GM18508 (cell line): Measurements from ENCODE around the gene TMEM108.

Experiments
- ATAC-seq: cut with Tn5 transposase; IDR thresholded peaks from one replicate; pipeline ENCODE4 v1.9.1; 2021; ENCODE audit warnings: moderate number of reproducible peaks; ENCODE audit not compliant: insufficient read depth, unreplicated experiment

Gene TMEM108

DNA sequence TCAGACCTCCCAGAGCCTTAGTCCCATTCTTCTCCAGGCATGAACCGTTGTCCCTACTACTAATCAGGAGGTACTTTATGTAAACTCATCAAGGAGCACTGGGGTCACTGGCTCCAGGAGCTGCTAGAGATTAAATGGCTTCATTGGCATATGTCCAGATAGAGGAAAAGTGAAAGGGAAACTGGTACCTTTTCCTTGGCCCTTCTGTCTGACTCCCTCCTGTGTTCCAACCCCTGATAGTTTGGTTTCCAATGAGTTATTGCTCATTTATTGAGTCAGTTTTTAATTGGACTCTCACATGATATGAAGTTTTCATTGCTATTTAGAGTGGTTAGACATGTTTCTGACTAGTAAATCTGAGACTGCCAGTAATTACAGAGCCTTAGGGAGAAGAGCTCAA is 231.2 kb downstream of the TMEM108 start:
- no peak for ATAC-seq

DNA sequence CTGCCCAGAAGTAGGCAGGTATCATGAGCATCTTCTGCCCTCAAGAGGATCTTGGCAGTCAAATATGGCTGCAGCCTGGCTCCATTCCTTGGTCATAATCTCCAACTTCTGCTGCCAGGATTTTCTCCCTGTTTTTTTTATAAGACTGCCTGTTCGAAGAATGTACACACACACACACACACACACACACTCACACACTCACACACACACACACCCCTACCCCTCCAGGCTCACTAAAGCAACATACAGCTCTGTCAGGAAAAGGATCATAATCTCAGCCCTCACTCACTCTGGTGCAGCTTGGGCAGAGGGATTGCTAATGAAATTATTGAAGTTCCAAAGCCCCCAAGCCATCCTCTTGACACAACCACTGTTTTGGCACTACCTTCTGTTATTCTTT is 232.4 kb downstream of the TMEM108 start:
- ATAC-seq = no peak

DNA sequence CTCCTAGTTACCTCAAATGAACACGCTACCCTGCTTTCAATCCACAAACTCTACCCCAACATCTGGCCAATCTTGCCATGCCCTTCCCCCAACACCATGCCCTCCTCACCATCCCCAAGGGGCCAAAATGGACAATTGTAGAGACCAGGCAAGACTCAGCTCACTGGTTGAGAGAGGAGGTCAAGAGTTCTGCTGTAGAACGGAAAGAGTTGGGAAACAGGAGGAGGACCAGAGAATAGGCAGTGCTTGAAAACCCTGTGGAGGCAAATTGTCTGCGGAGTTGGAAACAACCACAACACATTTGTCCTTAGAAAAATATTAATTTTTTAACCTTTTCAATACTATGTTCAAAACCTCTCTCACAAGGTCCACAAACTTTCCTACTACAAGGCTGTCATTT is 232.9 kb downstream of the TMEM108 start:
- no peak for ATAC-seq

DNA sequence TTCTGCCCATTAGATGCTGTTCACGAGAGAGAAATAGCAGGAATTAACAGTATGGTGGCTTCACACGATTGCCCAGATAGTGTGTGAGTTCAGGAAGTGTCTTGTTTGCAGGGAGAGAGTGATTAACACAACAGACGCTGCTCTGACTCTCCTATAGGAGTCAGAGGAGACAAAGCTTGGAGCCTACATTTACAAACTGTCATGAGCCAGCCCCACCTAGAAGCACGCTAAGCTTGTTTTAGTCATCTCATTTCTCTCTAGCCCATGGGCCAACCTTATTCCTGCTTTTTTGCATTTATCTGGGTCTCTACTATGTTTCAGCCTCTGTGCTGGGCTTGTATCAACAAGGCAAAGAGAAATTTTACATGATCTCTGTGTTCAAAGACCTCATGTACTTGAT is 233.3 kb downstream of the TMEM108 start:
- no peak for ATAC-seq

DNA sequence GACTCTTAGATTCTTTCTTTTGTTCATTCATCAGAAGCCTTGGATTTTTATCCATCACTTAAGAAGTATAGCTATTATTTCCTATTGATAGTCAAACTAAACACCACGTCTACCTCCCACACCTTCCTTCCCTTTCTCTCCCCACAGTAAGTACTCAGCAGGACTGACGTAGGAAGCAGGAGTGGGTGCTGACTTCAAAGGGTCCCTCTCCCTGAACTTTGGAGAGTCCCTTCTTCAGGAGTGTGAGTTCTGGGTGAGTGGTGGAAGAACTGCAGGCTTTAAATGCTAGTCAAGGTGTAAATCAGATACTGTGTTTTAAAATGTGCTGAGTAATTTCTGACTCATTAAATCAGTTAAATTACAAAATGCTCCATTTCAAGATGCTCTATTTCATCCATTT is 235.2 kb downstream of the TMEM108 start:
- ATAC-seq = no peak

DNA sequence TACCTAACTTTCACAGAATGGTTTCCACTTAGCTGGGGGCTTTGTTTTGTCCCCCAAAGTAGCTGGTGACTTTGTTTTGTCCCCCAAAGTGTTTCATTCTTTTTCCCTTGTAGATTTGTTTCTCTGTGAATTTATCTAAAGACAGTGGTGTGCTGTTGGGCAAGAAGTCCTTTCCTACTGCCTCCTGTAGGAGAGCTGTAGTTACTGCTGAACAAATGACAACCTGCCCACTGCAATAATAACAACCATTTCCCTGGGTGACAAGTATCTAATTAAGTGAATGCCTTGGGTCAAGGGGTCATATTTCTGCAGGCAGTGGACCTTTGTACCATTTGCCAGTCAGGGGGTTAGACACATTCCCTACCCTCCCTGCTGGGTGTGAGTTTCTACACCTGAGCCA is 236.3 kb downstream of the TMEM108 start:
- no peak for ATAC-seq

DNA sequence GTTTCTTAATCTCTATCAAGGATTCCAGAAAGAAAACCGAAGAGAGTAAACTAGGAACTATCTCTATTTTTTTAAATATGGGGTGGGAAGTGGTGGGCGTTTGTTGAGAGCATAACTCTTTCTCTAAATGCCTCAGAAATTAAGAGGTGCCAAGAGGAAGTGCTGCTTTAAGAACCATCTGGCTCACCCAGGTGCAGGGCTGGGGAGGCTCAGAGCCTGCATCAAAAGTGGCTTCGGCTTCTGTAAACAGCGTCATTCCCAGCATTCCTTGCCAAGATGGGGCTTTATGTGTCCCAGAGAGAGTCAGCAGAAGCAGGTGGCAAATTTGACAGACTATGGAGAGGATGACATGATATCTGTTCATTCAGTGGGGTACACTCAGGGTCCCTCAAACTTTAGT is 238.4 kb downstream of the TMEM108 start:
- ATAC-seq = no peak

DNA sequence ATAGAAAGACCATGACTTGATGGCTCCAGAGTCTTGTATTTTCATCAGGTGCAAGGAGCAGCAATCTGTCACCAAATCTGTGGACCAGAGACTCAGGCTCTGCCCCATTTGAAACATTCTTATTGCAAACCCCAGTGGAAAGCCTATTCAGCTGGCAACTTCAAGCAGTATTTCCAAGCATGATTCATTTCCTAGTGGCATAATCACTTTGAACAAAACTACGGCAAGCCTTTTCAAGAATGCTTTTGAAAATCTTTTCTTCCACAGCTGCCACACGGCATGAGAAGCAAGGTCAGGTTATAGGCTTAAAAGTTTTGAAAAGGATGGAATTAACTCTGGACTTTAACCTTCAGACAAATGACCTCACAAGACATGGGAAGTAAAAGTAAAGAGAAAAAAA is 239.6 kb downstream of the TMEM108 start:
- ATAC-seq = no peak

DNA sequence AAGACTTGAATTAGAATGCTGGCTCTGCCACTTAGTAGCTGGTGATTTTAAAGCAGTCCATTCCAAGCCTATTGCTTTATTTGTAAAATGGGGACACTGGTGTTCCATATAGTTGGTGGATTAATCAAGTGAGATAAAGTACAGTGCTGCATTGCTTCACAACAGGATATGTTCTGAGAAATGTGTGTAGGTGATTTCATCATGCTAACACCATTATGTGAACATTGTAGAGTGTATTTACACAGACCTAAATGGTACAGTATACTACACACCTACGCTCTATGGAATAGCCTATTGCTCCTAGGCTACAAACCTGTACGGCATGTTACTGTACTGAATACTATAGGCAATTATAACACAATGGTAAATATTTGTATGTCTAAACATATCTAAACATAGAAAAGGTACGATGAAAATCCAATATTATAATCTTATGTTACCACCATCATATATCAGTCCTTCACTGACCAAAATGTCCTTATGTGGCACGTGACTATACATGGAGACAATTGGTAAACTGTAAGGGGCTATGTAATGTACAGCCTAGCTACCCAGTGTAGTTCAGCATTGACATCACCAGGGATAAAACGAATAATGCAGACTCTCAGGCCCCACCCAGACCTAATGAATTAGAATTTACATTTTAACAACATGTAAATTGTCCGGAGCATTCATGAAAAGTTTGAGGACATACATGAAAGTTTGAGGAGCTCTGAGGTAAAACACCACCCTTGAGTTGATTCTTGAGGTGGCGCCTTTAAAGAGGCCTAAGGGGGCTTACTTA is 240.3 kb downstream of the TMEM108 start:
- no peak for ATAC-seq

DNA sequence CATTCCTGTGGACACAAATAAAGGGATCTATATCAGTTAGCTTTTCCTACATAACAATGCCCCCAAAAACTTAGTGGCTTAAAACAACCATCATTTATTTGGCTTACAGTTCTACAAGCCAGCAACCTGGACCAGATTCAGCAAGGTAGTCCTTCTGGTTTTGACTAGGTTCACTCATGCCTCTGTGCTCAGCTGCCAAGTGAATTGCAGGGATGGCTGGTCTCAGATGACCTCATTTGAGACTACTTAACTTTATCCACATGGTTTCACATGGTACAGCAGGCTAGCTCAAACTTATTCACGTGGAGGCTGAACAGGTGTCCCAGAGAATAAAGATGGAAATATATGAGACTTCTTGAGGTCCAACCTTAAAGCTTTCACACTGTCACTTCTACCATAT is 242.4 kb downstream of the TMEM108 start:
- ATAC-seq = no peak

DNA sequence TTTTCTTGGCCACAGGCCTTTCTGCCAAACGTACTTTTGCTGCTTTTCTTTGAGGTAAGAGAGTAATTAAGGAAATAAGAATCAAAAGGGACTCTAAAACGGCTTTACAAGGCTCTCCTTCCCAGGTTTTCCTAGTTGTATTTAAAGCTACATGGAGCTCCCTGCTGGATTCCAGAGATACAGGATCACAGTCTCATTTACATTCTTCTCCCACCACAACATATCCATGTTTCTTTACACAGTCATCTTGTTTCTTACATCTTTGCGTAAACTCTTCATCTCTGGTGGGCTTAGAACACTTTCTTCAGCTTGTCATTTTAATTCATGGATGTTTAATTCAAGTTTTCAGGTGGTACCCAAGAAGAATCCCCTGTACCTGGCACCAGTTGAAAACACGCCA is 244.0 kb downstream of the TMEM108 start:
- ATAC-seq = no peak

DNA sequence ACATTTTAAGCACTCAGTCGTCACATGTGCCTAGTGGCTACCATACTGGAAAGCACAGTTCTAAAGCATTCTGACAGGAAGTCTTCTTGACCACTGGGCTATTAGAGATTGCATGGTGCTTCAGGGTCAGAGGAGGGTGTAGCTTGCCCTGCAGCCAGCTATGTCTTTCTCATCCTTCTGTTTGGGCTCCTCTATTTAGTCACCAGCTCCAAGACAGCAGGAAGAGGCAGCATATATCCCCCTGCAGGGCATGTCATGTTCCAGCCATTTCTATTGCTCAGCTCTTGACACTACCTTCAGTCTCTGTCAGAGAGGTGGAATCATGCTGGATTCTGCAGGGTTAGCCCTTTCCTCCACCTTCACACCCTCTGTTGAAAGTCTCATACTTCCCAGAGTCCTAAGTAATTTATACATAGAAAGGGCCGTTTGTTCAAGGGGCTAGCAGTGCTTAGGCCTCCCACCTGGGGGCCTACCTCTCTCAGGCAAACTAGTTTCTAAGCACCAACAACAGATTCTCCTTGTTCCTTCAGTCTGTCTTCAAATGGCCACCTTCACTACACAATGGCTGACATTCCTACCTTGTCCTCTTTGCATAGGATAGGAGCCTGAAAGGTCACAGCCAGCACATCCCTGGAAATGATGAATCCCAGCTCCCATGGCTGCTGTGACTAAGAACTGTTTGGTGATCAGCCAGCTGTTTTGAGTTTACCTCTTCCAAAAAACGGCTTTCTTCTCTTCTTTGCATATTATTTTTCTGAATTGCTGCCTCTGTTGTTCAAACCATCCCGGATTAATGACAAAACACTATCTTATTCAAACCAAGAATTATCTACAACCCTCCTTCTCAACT is 246.0 kb downstream of the TMEM108 start:
- ATAC-seq = no peak

DNA sequence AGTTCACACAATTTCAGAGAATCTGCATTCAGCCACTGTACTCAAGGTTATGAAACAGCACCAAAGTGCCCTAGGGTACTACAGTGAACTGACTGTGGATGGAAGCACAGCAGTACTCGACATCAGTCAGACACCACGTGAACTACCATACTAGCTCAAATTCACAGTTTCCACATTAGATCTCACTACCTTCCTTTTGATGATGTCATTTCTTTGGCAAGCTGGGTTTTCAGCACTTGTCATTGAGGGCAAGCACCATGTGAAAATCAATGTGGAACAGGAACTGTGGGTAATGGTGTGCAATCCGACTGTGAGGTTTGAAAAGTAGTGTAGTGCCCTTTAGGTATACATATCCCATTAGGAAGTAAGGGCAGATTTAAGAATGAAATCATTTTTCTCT is 251.1 kb downstream of the TMEM108 start:
- no peak for ATAC-seq

DNA sequence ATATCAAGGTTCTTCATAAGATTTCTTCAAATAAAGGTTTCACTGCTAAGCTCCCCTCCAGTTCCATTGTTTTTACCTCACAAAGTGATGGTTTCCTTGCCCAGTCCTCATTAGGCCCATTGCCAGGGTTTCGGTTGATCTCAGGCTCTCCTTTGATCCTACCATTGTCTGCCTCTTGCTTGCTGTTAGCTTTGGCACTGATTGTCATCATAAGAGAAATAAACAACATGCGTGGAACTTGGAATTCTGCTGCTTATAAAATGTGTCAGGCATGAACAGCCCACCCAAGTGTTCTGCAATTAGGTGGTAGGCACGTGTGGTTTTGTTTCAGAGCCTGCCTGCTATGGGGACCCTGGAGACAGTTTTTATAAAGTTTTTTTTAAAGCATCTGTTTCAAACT is 254.1 kb downstream of the TMEM108 start:
- ATAC-seq = no peak

DNA sequence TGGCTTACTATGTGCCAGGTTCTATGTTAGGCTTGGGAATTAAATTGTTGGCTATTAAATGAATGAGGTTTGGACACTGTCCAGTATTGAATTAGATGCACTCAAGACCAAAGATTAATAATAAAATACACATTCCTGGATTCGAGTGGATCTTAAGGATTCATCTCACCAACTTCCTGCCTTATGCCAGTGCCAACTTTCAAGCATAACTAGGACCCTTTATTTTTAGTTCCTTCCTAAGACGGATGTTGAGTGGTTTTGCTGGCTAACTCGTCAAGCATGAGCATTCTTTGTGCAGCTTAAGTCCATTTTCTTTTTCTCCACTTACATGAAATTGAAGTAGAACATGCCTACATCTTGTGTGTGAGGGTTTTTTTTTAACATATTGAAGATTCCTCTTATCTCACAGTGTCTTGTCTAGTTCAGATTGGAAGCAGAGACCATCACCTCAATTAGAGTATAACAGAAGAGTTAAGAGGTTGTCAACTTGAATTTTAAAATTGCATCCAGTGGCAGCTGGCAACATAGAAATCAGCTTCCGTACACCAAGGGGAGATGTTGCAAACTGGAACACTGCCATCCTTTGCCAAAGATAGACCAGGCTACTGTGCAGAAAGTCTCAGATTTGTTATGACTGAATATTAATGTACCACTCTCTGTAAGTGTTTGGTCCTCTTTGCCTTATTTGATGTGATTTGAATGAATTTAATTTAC is 255.4 kb downstream of the TMEM108 start:
- ATAC-seq = no peak

DNA sequence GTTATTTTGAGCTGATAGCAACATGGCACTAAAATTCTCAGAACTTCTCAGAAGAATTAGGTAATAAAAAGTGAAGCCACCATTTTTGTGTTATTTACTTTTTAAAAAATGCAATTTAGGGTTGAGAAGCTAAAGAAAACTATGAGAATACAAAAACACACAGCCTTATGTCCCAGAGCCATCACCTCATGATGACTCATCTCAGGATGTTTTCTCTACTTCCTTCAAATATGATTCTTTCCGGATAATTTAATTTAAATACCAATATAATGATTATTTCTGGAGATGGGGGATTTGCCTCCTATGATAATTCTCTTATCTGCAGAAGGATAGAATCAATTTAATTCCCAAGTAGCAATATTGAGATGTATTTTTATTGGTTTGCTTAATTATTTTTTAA is 256.1 kb downstream of the TMEM108 start:
- no peak for ATAC-seq

DNA sequence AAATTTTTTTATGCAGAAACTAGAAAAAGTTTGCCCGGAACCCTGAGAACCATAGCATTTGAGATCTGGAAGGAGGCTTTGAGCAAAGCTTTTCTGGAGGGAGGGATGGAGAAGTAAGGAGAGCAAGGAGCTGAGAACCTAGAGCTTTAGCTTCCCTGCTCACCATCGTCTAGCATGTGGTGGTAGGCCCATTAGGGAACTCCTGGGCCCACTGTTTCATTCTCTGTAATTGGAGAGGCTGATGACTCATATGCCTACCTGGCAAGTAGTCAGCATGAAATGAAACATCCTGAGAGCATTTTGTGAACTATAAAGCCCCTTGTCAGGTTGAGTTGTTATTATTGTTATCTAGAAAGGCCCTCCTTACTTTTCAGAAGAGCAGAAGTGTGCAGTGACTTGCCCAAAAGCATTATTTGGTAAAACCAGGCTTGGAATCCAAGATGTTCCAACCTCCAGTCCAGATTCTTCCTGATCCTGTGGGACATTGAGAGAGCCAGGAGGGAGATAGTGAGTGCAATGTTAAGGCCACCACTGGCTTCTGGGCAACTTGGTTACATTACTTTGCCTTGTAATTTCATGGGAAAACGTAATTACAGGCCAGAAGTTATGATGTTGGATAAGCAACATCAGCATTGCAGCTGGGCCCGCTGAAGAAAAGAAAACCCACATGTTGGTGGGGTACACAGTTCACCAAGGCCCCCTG is 257.2 kb downstream of the TMEM108 start:
- ATAC-seq = no peak

DNA sequence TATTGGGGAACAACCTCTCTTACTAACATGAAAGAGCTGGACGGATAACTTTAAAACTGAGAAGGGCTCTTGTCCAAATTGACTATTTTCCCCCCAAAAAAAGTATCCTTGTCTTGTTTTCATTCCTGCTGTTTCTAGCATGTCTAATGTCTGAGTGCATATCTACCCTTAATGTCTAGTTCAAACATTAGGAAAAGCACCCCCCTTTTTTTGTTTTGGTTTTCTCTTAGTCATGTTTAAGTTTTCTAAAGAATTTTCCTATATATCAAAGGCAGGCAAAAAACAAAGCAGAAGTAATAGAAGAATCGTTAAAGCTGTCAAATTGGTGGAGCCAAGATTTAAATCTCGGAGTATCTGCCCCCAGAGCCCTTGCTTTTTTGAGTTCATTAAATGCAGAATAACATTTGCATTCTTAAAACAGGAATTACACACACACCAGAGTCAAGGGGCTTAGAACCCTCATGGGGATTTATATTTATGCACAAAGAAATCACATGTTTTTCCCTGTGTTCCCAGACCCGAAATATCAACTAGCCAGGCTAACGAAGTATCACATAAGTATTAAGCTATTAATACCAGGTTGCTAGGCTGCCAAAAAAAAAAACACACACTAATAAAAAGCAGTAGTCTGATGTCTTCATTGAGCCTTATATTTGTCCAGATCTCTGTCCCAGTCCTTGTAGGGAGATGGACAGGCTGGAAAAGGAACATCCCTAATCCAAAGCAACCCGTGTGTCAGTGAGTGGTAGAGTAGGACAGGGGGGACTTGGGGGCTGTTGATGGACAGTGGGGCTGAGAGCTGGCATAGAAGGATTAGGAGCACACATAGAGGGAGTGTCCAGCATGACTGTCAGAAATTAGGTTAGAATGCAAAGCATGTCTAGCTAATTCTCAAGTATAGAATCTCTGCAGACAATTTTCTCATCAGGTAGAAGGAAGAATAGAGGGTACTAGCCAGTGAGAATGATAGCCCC is 258.0 kb downstream of the TMEM108 start:
- no peak for ATAC-seq

DNA sequence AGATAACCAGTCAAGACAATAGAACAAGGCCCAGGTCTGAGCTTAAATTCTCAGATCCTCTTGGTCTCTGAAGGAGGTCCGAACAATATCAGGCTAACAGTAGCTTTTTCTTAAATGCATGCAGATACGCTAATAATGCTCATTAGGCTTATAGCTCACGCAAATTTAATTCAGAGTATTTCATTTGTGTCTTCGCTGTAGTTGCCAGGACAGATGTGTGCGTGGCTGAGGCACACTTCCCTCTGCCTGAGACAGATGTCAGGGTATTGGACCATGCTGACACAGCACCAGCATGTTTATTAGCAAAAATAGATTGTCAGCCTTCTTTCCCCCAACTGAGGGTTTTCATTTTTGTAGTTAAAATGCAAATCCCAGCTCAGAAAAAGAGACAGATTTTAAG is 258.8 kb downstream of the TMEM108 start:
- no peak for ATAC-seq
